DOHH2 (cell line): ENCODE data around the gene SPNS1.
A peak's percentile ranks its signal among the peaks of the same experiment; 100 is the strongest.
"Not testable (repeated sequence)": the region's sequence is repeated elsewhere in the genome, so short reads cannot be mapped to it uniquely, and the experiment has no call there.

Experiments
- H3F3A ChIP-seq: fragments of 200-600 bp; sonication (generic), shearing (Covaris generic); 2 replicates; pipeline ENCODE4 v1.6.0; 2016; ENCODE audit warnings: antibody characterized with exemption, mild to moderate bottlenecking; ENCODE audit not compliant: control insufficient read depth, insufficient read depth
- H3K27ac ChIP-seq: fragments of 200-600 bp; sonication (generic); 2 replicates; pipeline ENCODE4 v1.5.1; 2014; ENCODE audit warnings: low read depth, mild to moderate bottlenecking, low read length, moderate library complexity
- H3K27me3 ChIP-seq: fragments of 200-600 bp; sonication (generic); 2 replicates; pipeline ENCODE4 v1.6.1; 2014; ENCODE audit warnings: mild to moderate bottlenecking, low read length, mixed read lengths; ENCODE audit not compliant: control insufficient read depth
- H3K36me3 ChIP-seq: fragments of 200-600 bp; sonication (generic); 2 replicates; pipeline ENCODE4 v1.6.1; 2014; ENCODE audit warnings: mild to moderate bottlenecking, low read length, moderate library complexity, mixed read lengths; ENCODE audit not compliant: control insufficient read depth
- H3K4me1 ChIP-seq: fragments of 200-600 bp; sonication (generic); 2 replicates; pipeline ENCODE4 v1.6.1; 2014; ENCODE audit warnings: mild to moderate bottlenecking, low read length, mixed read lengths; ENCODE audit not compliant: control insufficient read depth
- H3K4me2 ChIP-seq: fragments of 200-600 bp; sonication (generic); 2 replicates; pipeline ENCODE4 v1.6.0; 2014; ENCODE audit warnings: mild to moderate bottlenecking, low read length, moderate library complexity
- H3K4me3 ChIP-seq: fragments of 200-600 bp; sonication (generic); 2 replicates; pipeline ENCODE4 v1.5.1; 2014; ENCODE audit warnings: mild to moderate bottlenecking, low read length, mixed read lengths
- H3K79me2 ChIP-seq: fragments of 200-600 bp; sonication (generic); 2 replicates; pipeline ENCODE4 v1.6.1; 2014; ENCODE audit warnings: mild to moderate bottlenecking, low read length, mixed read lengths; ENCODE audit not compliant: control insufficient read depth
- H3K9me2 ChIP-seq: fragments of 200-600 bp; sonication (generic); replicated peaks from 2 replicates; pipeline ENCODE4 v1.6.1; 2014; ENCODE audit warnings: mild to moderate bottlenecking, low read length, mixed read lengths; ENCODE audit not compliant: control insufficient read depth
- H3K9me3 ChIP-seq: fragments of 200-600 bp; sonication (generic); 2 replicates; pipeline ENCODE4 v1.6.1; 2014; ENCODE audit warnings: antibody characterized with exemption, low read length, mixed read lengths; ENCODE audit not compliant: control insufficient read depth, insufficient read depth
- H4K20me1 ChIP-seq: fragments of 200-600 bp; sonication (generic); 2 replicates; pipeline ENCODE4 v1.6.0; 2014; ENCODE audit warnings: low read depth, mild to moderate bottlenecking, antibody characterized with exemption, low read length, moderate library complexity; ENCODE audit not compliant: control insufficient read depth, insufficient read depth
- CTCF ChIP-seq: fragments of 200-600 bp; sonication (generic); IDR thresholded peaks from one replicate; pipeline ENCODE4 v1.5.1; 2014; ENCODE audit warnings: antibody characterized with exemption, mild to moderate bottlenecking, low read depth, low read length; ENCODE audit not compliant: poor library complexity, severe bottlenecking
- EZH2phosphoT487 ChIP-seq: fragments of 200-600 bp; sonication (generic); IDR thresholded peaks from 2 replicates; pipeline ENCODE4 v1.6.1; 2017; ENCODE audit warnings: borderline replicate concordance, mild to moderate bottlenecking, antibody characterized with exemption, low read length, moderate library complexity, mixed read lengths

Gene SPNS1

DNA sequence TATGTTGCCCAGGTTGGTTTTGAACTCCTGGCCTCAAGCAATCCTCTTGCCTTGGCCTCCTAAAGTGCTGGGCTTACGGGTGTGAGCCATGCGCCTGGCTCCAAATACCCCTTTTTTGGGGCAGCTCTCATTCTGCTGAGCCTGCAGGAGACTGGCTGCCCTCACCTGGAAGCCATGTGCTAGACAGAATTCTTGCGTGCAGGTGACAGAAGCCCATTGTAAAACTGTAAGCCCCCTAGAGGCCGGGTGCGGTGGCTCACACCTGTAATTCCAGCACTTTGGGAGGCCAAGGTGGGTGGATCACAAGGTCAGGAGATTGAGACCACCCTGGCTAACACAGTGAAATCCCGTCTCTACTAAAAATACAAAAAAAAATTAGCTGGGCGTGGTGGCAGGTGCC lies 5.8 kb downstream of the SPNS1 start:
- H3K27ac ChIP-seq, H4K20me1 ChIP-seq, H3F3A ChIP-seq, H3K9me2 ChIP-seq, H3K4me3 ChIP-seq, H3K9me3 ChIP-seq, H3K4me2 ChIP-seq, H3K79me2 ChIP-seq, H3K27me3 ChIP-seq: not testable (repeated sequence)
- H3K4me1 ChIP-seq = peaks cover 18% of the 10 kb centered on the region
- H3K36me3 ChIP-seq = peaks cover 16% of the 10 kb centered on the region
- TF ChIP-seq CTCF = peak; percentile 34

DNA sequence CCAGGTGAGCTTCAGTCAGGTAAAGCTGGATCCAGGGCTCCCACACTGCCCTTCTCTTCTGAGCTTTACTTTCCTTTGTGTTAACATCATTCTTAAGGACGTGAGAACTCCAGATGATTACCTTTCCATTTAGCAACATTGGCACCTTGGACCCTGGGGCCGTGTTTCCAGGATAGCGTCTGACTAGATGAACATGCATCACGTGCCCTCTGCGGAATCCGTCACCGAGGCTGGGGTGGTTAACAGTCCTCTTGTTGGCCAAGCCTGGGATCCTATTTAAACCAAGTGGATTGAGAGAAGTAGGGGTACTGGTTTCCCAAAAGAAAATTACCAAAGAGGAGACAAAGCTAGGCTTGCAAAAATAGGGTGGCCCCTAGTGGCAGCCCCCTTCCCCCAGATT lies 6.4 kb downstream of the SPNS1 start:
- peaks cover 16% of the 10 kb centered on the region for H3K4me1 ChIP-seq
- no peaks in the 10 kb centered on the region for H3K27me3 ChIP-seq
- TF ChIP-seq CTCF = no peak
- TF ChIP-seq EZH2phosphoT487 = no peak
- no peak overlapping the region for H3K4me2 ChIP-seq
- no peaks in the 10 kb centered on the region for H3K9me2 ChIP-seq
- H3K36me3 ChIP-seq = peaks cover 16% of the 10 kb centered on the region
- peaks cover 3% of the 10 kb centered on the region for H3K79me2 ChIP-seq
- H3K9me3 ChIP-seq = peaks cover 9% of the 10 kb centered on the region; the same call in 1 of the 2 replicates
- no peak overlapping the region for H3K4me3 ChIP-seq
- no peak overlapping the region for H3K27ac ChIP-seq
- no peaks in the 10 kb centered on the region for H4K20me1 ChIP-seq
- H3F3A ChIP-seq = 0 out of 2 replicates have a peak, but pooled peaks cover 4% of the 10 kb centered on the region

DNA sequence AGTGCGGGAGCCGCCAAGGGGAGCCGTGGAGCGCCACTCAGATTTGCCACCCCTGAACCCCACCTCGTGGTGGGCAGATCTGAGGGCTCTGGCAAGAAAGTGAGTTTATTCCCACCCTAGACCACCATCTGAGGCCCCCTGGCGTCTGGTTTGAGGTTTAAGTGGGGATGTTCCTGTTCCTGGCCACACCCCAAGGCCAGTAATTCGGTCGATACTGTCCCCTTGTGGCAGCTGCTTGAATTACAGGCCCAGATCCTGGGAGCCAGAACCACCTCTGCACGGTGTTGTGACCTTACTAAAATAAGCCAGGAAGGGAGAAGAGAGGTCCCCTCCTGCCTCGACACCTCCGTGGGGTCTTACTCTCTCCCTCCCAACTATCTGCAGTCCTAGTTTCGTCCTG lies 6.9 kb downstream of the SPNS1 start:
- peaks cover 16% of the 10 kb centered on the region for H3K36me3 ChIP-seq
- H3K9me3 ChIP-seq = peaks cover 9% of the 10 kb centered on the region; the same call in 1 of the 2 replicates
- H3K9me2 ChIP-seq = no peaks in the 10 kb centered on the region
- TF ChIP-seq CTCF = peak; percentile 93
- TF ChIP-seq EZH2phosphoT487 = no peak
- H3K79me2 ChIP-seq = peaks cover 3% of the 10 kb centered on the region
- peaks cover 16% of the 10 kb centered on the region for H3K4me1 ChIP-seq
- H3K27me3 ChIP-seq = no peaks in the 10 kb centered on the region
- H3K4me2 ChIP-seq = no peak overlapping the region
- H3K4me3 ChIP-seq = no peak overlapping the region
- no peak overlapping the region for H3K27ac ChIP-seq
- 0 out of 2 replicates have a peak, but pooled peaks cover 1% of the 10 kb centered on the region for H3F3A ChIP-seq
- H4K20me1 ChIP-seq = no peaks in the 10 kb centered on the region

DNA sequence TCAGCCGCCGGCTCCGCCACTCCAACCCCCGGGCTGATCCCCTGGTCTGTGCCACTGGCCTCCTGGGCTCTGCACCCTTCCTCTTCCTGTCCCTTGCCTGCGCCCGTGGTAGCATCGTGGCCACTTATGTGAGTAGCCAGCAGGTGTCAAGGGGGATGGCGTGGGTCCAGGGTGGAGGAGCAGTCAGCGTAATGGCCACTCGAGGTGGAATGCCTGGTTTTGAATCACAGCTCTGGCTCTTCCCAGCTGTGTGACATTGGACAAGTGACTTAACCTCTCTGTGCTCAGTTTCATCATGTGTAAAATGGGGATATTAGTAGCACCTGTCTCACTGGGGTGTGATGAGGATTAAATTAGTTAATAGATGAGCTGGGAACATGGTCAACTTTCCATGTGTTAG lies 7.8 kb downstream of the SPNS1 start:
- TF ChIP-seq CTCF = no peak
- TF ChIP-seq EZH2phosphoT487 = no peak
- Histone ChIP-seq H3K79me2 (peaks cover 3% of the 10 kb centered on the region), H3K4me1 (peaks cover 16% of the 10 kb centered on the region), H3K27me3 (no peaks in the 10 kb centered on the region), H3K9me2 (no peaks in the 10 kb centered on the region), H3K4me2 (no peak overlapping the region), H3K9me3 (peaks cover 9% of the 10 kb centered on the region; the same call in 1 of the 2 replicates), H3K4me3 (no peak overlapping the region), H3K36me3 (peaks cover 16% of the 10 kb centered on the region), H4K20me1 (no peaks in the 10 kb centered on the region), H3K27ac (no peak overlapping the region), H3F3A (no peaks in the 10 kb centered on the region)
